HCT116 (cell line): Measurements from ENCODE around the gene GPX4. TPM values are rescaled to one million over a fixed set of nuclear protein-coding genes. Genes with fewer than 3 reads are reported as not detected.
"Not testable (repeated sequence)": the region's sequence is repeated elsewhere in the genome, so short reads cannot be mapped to it uniquely, and the experiment has no call there.

ENCODE experiments used
- ATAC-seq: fragments of 200-7000 bp; cut with Tn5 transposase; 2 replicates; pipeline ENCODE4 v1.9.1; 2020; ENCODE audit warnings: mild to moderate bottlenecking, moderate library complexity
- BruUV-seq: library from RNA; stranded (reverse); fragments of 400-500 nt; replicated peaks from 2 replicates; lab custom pipeline; 2021; lab: Mats Ljungman, UMichigan
- CTCF ChIA-PET: fragments of 300-600 bp; sonication (Branson Sonifier 250); formaldehyde crosslinking; loops from one replicate; lab custom pipeline; 2021; ENCODE audit warnings: antibody characterized with exemption; lab: Charles Lee
- POLR2A ChIA-PET: fragments of 300-600, 350-600 bp; sonication (Branson Sonifier 250); formaldehyde crosslinking; loops from one replicate; lab custom pipeline; 2021; ENCODE audit warnings: antibody characterized with exemption; lab: Charles Lee
- RAD21 ChIA-PET, 2 experiments: fragments of 300-600 bp; sonication (Branson Sonifier 250); formaldehyde crosslinking; loops; one replicate each; lab custom pipeline; 2023; ENCODE audit warnings: low total read pairs in 2 of 2; ENCODE audit not compliant: uncharacterized antibody in 2 of 2, unreplicated experiment in 2 of 2, low non-redundant PET in 1 of 2; lab: Charles Lee
- DNase-seq: peaks from one replicate; pipeline ENCODE4 v3.0.0-alpha.2; 2010; ENCODE audit warnings: low read depth, low spot score
- H2AFZ ChIP-seq: fragments of 200-600 bp; shearing (Covaris generic), sonication (generic); 2 replicates; pipeline ENCODE4 v1.6.1; 2017; ENCODE audit warnings: low read depth, mixed run types, mixed read lengths, antibody characterized with exemption, low read length; ENCODE audit not compliant: poor library complexity, severe bottlenecking
- H3K27ac ChIP-seq: 2 replicates; pipeline ENCODE4 v1.5.1; 2012; ENCODE audit warnings: low read depth, low read length
- H3K27me3 ChIP-seq: fragments of 200-600 bp; sonication (generic); 2 replicates; pipeline ENCODE4 v1.6.1; 2016; ENCODE audit warnings: mixed run types, low read length, mixed read lengths; ENCODE audit not compliant: insufficient read depth
- H3K36me3 ChIP-seq, 2 experiments: fragments of 200-500 bp in 1 of 2; fragments of 200-600 bp in 1 of 2; sonication (Bioruptor generic) in 1 of 2; sonication (generic) in 1 of 2; 2 replicates each; pipeline versions ENCODE4 v1.5.1 to v1.6.1; 2014 to 2016; ENCODE audit warnings: low read length in 2 of 2, inconsistent platforms in 1 of 2, mixed read lengths in 1 of 2, mixed run types in 1 of 2; ENCODE audit not compliant: insufficient read depth in 2 of 2, control insufficient read depth in 1 of 2
- H3K4me1 ChIP-seq, 2 experiments: fragments of 200-600 bp in 1 of 2; sonication (generic) in 1 of 2; 2 replicates each; pipeline versions ENCODE4 v1.5.1 to v1.6.1; 2012 to 2017; ENCODE audit warnings: low read length in 2 of 2, inconsistent platforms in 1 of 2, mild to moderate bottlenecking in 1 of 2, mixed read lengths in 1 of 2, mixed run types in 1 of 2, moderate library complexity in 1 of 2; ENCODE audit not compliant: insufficient read depth in 2 of 2, control insufficient read depth in 1 of 2
- H3K4me2 ChIP-seq: fragments of 200-600 bp; sonication (generic); 2 replicates; pipeline ENCODE4 v1.6.1; 2017; ENCODE audit warnings: mixed run types, low read length, mixed read lengths
- H3K4me3 ChIP-seq, 2 experiments: fragments of 200-600 bp in 1 of 2; sonication (generic) in 1 of 2; replicated peaks in 1 of 2; 2 replicates each; pipeline ENCODE4 v1.5.1; 2011 to 2016; ENCODE audit warnings: low read length in 2 of 2, control low read depth in 1 of 2, low read depth in 1 of 2, mild to moderate bottlenecking in 1 of 2, mixed read lengths in 1 of 2, mixed run types in 1 of 2
- H3K79me2 ChIP-seq: fragments of 200-600 bp; sonication (generic); 2 replicates; pipeline ENCODE4 v1.6.1; 2017; ENCODE audit warnings: mild to moderate bottlenecking, mixed run types, low read length, moderate library complexity, mixed read lengths; ENCODE audit not compliant: insufficient read depth
- H3K9ac ChIP-seq: fragments of 200-600 bp; sonication (generic); 2 replicates; pipeline ENCODE4 v1.6.1; 2016; ENCODE audit warnings: low read length, mixed read lengths
- H3K9me2 ChIP-seq: fragments of 200-600 bp; sonication (generic), shearing (Covaris generic); 2 replicates; pipeline ENCODE4 v1.6.1; 2017; ENCODE audit warnings: mixed run types, mild to moderate bottlenecking, moderate library complexity; ENCODE audit not compliant: insufficient read depth
- H3K9me3 ChIP-seq, 2 experiments: fragments of 200-500 bp in 1 of 2; fragments of 200-600 bp in 1 of 2; sonication (Bioruptor generic) in 1 of 2; sonication (generic) in 1 of 2; 2 replicates each; pipeline ENCODE4 v1.6.1; 2014 to 2017; ENCODE audit warnings: low read length in 2 of 2, mixed read lengths in 2 of 2, inconsistent platforms in 1 of 2, low read depth in 1 of 2, mild to moderate bottlenecking in 1 of 2, mixed run types in 1 of 2, moderate library complexity in 1 of 2; ENCODE audit not compliant: control insufficient read depth in 1 of 2, insufficient read depth in 1 of 2
- H4K20me1 ChIP-seq: fragments of 200-600 bp; sonication (generic), shearing (Covaris generic); 2 replicates; pipeline ENCODE4 v1.6.1; 2017; ENCODE audit warnings: mixed run types, mild to moderate bottlenecking, moderate library complexity; ENCODE audit not compliant: insufficient read depth
- CEBPB ChIP-seq: IDR thresholded peaks from 2 replicates; pipeline ENCODE4 v1.6.1; 2012; ENCODE audit warnings: low read depth
- EGR1 ChIP-seq: IDR thresholded peaks from 2 replicates; pipeline ENCODE4 v1.6.1; 2012; ENCODE audit warnings: low read depth
- ELF1 ChIP-seq: IDR thresholded peaks from 2 replicates; pipeline ENCODE4 v1.6.1; 2012; ENCODE audit warnings: low read depth, borderline replicate concordance
- EZH2phosphoT487 ChIP-seq: fragments of 200-600 bp; IDR thresholded peaks from 2 replicates; pipeline ENCODE4 v1.6.1; 2018; ENCODE audit warnings: antibody characterized with exemption, borderline replicate concordance
- FOSL1 ChIP-seq: IDR thresholded peaks from 2 replicates; pipeline ENCODE4 v1.6.1; 2012; ENCODE audit warnings: low read depth
- SIN3A ChIP-seq: IDR thresholded peaks from 2 replicates; pipeline ENCODE4 v1.6.1; 2012; ENCODE audit warnings: low read depth
- TCF7L2 ChIP-seq: IDR thresholded peaks from 2 replicates; pipeline ENCODE4 v1.7.0; 2011; ENCODE audit warnings: borderline replicate concordance, inconsistent platforms; ENCODE audit not compliant: insufficient read depth, insufficient read length; ENCODE audit errors: extremely low read depth
- YY1 ChIP-seq: IDR thresholded peaks from 2 replicates; pipeline ENCODE4 v1.6.1; 2011; ENCODE audit warnings: low read length, low read depth, moderate library complexity, mild to moderate bottlenecking; ENCODE audit not compliant: insufficient replicate concordance; ENCODE audit errors: extremely low read depth
- ZFX ChIP-seq: fragments of 450-650 bp; IDR thresholded peaks from 2 replicates; pipeline ENCODE4 v1.6.1; 2017
- ZNF274 ChIP-seq: fragments of 200-500 bp; sonication (Bioruptor generic); IDR thresholded peaks from 2 replicates; pipeline ENCODE4 v1.6.1; 2014; ENCODE audit warnings: mild to moderate bottlenecking, low read depth, low read length, inconsistent platforms
- intact Hi-C: fragments of 100-400 bp; cut with micrococcal nuclease; formaldehyde crosslinking; loops from 2 replicates; pipeline ENCODE4 v1.10.0; 2022
- total RNA-seq: library from RNA; stranded (reverse); gene quantifications from one replicate; pipeline ENCODE4 v1.2.1, GENCODE V29; 2021; ENCODE audit not compliant: unreplicated experiment

Gene GPX4
- total RNA-seq, 1 experiment from 2014 or later, result 481 TPM

DNA sequence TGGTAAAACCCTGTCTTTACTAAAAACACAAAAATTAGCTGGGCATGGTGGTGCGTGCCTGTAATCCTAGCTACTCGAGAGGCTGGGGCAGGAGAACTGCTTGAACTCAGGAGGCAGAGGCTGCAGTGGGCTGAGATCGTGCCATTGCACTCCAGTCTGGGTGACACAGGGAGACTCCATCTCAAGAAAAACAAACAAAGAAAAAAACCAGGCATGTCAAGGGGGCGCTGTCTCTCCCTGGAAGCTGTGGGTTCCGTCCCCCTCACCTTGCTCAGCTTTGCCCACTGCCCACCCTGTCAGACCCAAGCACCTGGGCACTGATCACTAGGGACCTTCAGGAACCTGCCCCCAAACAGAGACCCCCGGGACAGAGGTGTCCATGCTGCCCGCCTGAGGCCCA, 25.3 kb downstream of the GPX4 start:
- H3K4me3 ChIP-seq, H3K9me2 ChIP-seq, H3K9me3 ChIP-seq, ATAC-seq, H4K20me1 ChIP-seq, DNase-seq, POLR2A ChIA-PET, H3K4me2 ChIP-seq, H2AFZ ChIP-seq, H3K27ac ChIP-seq, H3K27me3 ChIP-seq, BruUV-seq, intact Hi-C loops, H3K9ac ChIP-seq: not testable (repeated sequence)
- Histone ChIP-seq H3K4me1 (peaks cover 0 to 13% of the 10 kb centered on the region in 2 experiments; a peak in 2 of 4 replicates), H3K79me2 (peaks cover 39% of the 10 kb centered on the region; the same call in 1 of the 2 replicates), H3K36me3 (peaks cover 0 to 15% of the 10 kb centered on the region in 2 experiments; a peak in 2 of 4 replicates)
- RAD21 ChIA-PET, result interaction anchor here in 1 of 2 experiments (0.6 kb wide), 1 partner anchor 21 kb away, joined by 3 read pairs; no protein-coding TSS in a partner anchor
- CTCF ChIA-PET, result interaction anchor here (1.2 kb wide), 1 partner anchor 16 kb away, joined by 5 read pairs; no protein-coding TSS in a partner anchor

GRCh38 chr19:1129535-1129934, 25.7 kb downstream of the GPX4 start:
- H3K4me3 ChIP-seq, result no peak overlapping the region
- TF ChIP-seq ZNF274 (no peak), YY1 (no peak), EZH2phosphoT487 (no peak), CEBPB (no peak), FOSL1 (no peak), ELF1 (no peak), ZFX (no peak), TCF7L2 (no peak), SIN3A (no peak), EGR1 (no peak)
- no peak overlapping the region for H3K4me2 ChIP-seq
- intact Hi-C loops, result no loop called here
- H3K36me3 ChIP-seq, result peaks cover 0 to 18% of the 10 kb centered on the region in 2 experiments; a peak in 2 of 4 replicates
- H3K27ac ChIP-seq, result no peak overlapping the region
- RAD21 ChIA-PET, result no interaction called here
- POLR2A ChIA-PET, result no interaction called here
- H3K9ac ChIP-seq, result no peak overlapping the region
- DNase-seq (no peak), ATAC-seq (no peak)
- peaks cover 43% of the 10 kb centered on the region; the same call in 1 of the 2 replicates for H3K79me2 ChIP-seq
- H3K9me2 ChIP-seq, result no peaks in the 10 kb centered on the region
- no peaks in the 10 kb centered on the region for H3K9me3 ChIP-seq
- no TSS peak for BruUV-seq
- H2AFZ ChIP-seq, result no peak overlapping the region
- CTCF ChIA-PET, result interaction anchor here (1.2 kb wide), 1 partner anchor 16 kb away, joined by 5 read pairs; no protein-coding TSS in a partner anchor
- no peaks in the 10 kb centered on the region for H3K27me3 ChIP-seq
- H3K4me1 ChIP-seq, result peaks cover 0 to 13% of the 10 kb centered on the region in 2 experiments; a peak in 2 of 4 replicates
- H4K20me1 ChIP-seq, result no peaks in the 10 kb centered on the region
